NCI-H2029 (cell line): Measurements from ENCODE around the gene ANKRD33B.
"Not testable (repeated sequence)": the region's sequence is repeated elsewhere in the genome, so short reads cannot be mapped to it uniquely, and the experiment has no call there.

Source experiments
- DNase-seq: peaks from one replicate; lab custom pipeline; 2025; lab: John Stamatoyannopoulos, UW

ANKRD33B gene

GRCh38 chr5:10637944-10638343 lies 74.1 kb downstream of the ANKRD33B start:
- no peak for DNase-seq

- DNase-seq: not testable (repeated sequence)
Measured at GRCh38 chr5:10638723-10639122, 74.9 kb downstream of the ANKRD33B start.

- DNase-seq: no peak
Measured at GRCh38 chr5:10639846-10640368, 76.0 kb downstream of the ANKRD33B start.

GRCh38 chr5:10642367-10642766 lies 78.5 kb downstream of the ANKRD33B start:
- DNase-seq: no peak

GRCh38 chr5:10644192-10644591 lies 80.3 kb downstream of the ANKRD33B start:
- DNase-seq: no peak

GRCh38 chr5:10645146-10645545 lies 81.3 kb downstream of the ANKRD33B start:
- no peak for DNase-seq

GRCh38 chr5:10645671-10646070 lies 81.8 kb downstream of the ANKRD33B start:
- DNase-seq: no peak

- DNase-seq: no peak
Measured at GRCh38 chr5:10647640-10648039, 83.8 kb downstream of the ANKRD33B start.

- no peak for DNase-seq
Measured at GRCh38 chr5:10648806-10649665, 85.2 kb downstream of the ANKRD33B start.

GRCh38 chr5:10649666-10650380 lies 86.0 kb downstream of the ANKRD33B start:
- no peak for DNase-seq

GRCh38 chr5:10652151-10652550 lies 88.3 kb downstream of the ANKRD33B start:
- DNase-seq: no peak

GRCh38 chr5:10652606-10653005 lies 88.7 kb downstream of the ANKRD33B start:
- no peak for DNase-seq

- no peak for DNase-seq
Measured at GRCh38 chr5:10653043-10653442, 89.2 kb downstream of the ANKRD33B start.

- DNase-seq: no peak
Measured at GRCh38 chr5:10653751-10654400, 90.0 kb downstream of the ANKRD33B start.

GRCh38 chr5:10654566-10654965 lies 90.7 kb downstream of the ANKRD33B start:
- no peak for DNase-seq

- DNase-seq: no peak
Measured at GRCh38 chr5:10655161-10655971, 91.5 kb downstream of the ANKRD33B start.

- no peak for DNase-seq
Measured at GRCh38 chr5:10655972-10656830, 92.3 kb downstream of the ANKRD33B start.

- no peak for DNase-seq
Measured at GRCh38 chr5:10658265-10658664, 94.4 kb downstream of the ANKRD33B start.

GRCh38 chr5:10660135-10660534 lies 96.3 kb downstream of the ANKRD33B start:
- no peak for DNase-seq

- no peak for DNase-seq
Measured at GRCh38 chr5:10660720-10661387, 97.0 kb downstream of the ANKRD33B start.
